ENCODE measurements around the gene RERE. TPM values are rescaled to one million over a fixed set of nuclear protein-coding genes. Genes with fewer than 3 reads are reported as not detected.

The RERE gene
- total RNA-seq, 1 experiment from 2014 or later, result 55.2 TPM

- H4K20me1 ChIP-seq (ENCODE audit: insufficient read depth, low read depth, low read length), result peaks cover 84% of the 10 kb centered on the region
- no peaks in the 10 kb centered on the region for H3K9me2 ChIP-seq (replicated peaks; ENCODE audit: insufficient read depth, low read length)
- H3K27me3 ChIP-seq (ENCODE audit: low read length), result no peaks in the 10 kb centered on the region
- peak overlapping the region; percentile 3; the same call in 1 of the 2 replicates for H3K27ac ChIP-seq (ENCODE audit: low read length)
- H3K4me1 ChIP-seq (ENCODE audit: low read length), result peaks cover 15% of the 10 kb centered on the region
- H3K9me3 ChIP-seq (ENCODE audit: low read length), result no peaks in the 10 kb centered on the region
- no peak overlapping the region for H3K4me2 ChIP-seq (ENCODE audit: low read depth, low read length, poor library complexity, severe bottlenecking)
- H3K4me3 ChIP-seq (ENCODE audit: low read length), result no peak overlapping the region
- peaks cover 49% of the 10 kb centered on the region for H3K36me3 ChIP-seq (ENCODE audit: insufficient read depth, low read length)
- no peak overlapping the region for H3K9ac ChIP-seq (ENCODE audit: low read length)
- H2AFZ ChIP-seq (ENCODE audit: low read length), result no peak overlapping the region
- no peak for DNase-seq
- H3K79me2 ChIP-seq (ENCODE audit: low read length), result peaks cover 95% of the 10 kb centered on the region
Measured at GRCh38 chr1:8378981-8379470, 438.4 kb downstream of the RERE start.

- DNase-seq, result no peak
- Histone ChIP-seq H3K79me2 (ENCODE audit: low read length) (peaks cover 96% of the 10 kb centered on the region), H3K9me2 (replicated peaks; ENCODE audit: insufficient read depth, low read length) (no peaks in the 10 kb centered on the region), H3K9me3 (ENCODE audit: low read length) (no peaks in the 10 kb centered on the region), H4K20me1 (ENCODE audit: insufficient read depth, low read depth, low read length) (peaks cover 87% of the 10 kb centered on the region), H3K27me3 (ENCODE audit: low read length) (no peaks in the 10 kb centered on the region), H3K4me3 (ENCODE audit: low read length) (no peak overlapping the region), H3K9ac (ENCODE audit: low read length) (no peak overlapping the region), H3K4me1 (ENCODE audit: low read length) (peaks cover 11% of the 10 kb centered on the region; the same call in 1 of the 2 replicates), H3K36me3 (ENCODE audit: insufficient read depth, low read length) (peaks cover 53% of the 10 kb centered on the region), H3K27ac (ENCODE audit: low read length) (peak overlapping the region; percentile 15; the same call in 1 of the 2 replicates), H3K4me2 (ENCODE audit: low read depth, low read length, poor library complexity, severe bottlenecking) (no peak overlapping the region), H2AFZ (ENCODE audit: low read length) (no peak overlapping the region)
Measured at GRCh38 chr1:8378178-8378577, 439.3 kb downstream of the RERE start.

- H3K4me2 ChIP-seq (ENCODE audit: low read depth, low read length, poor library complexity, severe bottlenecking), result no peak overlapping the region
- H3K27me3 ChIP-seq (ENCODE audit: low read length), result no peaks in the 10 kb centered on the region
- no peak overlapping the region for H3K4me3 ChIP-seq (ENCODE audit: low read length)
- no peak overlapping the region for H3K9ac ChIP-seq (ENCODE audit: low read length)
- DNase-seq, result no peak
- H2AFZ ChIP-seq (ENCODE audit: low read length), result no peak overlapping the region
- peaks cover 52% of the 10 kb centered on the region for H3K36me3 ChIP-seq (ENCODE audit: insufficient read depth, low read length)
- no peaks in the 10 kb centered on the region for H3K9me3 ChIP-seq (ENCODE audit: low read length)
- H4K20me1 ChIP-seq (ENCODE audit: insufficient read depth, low read depth, low read length), result peaks cover 87% of the 10 kb centered on the region
- peaks cover 96% of the 10 kb centered on the region for H3K79me2 ChIP-seq (ENCODE audit: low read length)
- H3K27ac ChIP-seq (ENCODE audit: low read length), result no peak overlapping the region
- H3K4me1 ChIP-seq (ENCODE audit: low read length), result peaks cover 10% of the 10 kb centered on the region; the same call in 1 of the 2 replicates
- H3K9me2 ChIP-seq (replicated peaks; ENCODE audit: insufficient read depth, low read length), result no peaks in the 10 kb centered on the region
Measured at GRCh38 chr1:8377271-8377981, 440.0 kb downstream of the RERE start.

GRCh38 chr1:8376358-8376840 is 441.0 kb downstream of the RERE start:
- Histone ChIP-seq H3K9me2 (replicated peaks; ENCODE audit: insufficient read depth, low read length) (no peaks in the 10 kb centered on the region), H3K4me1 (ENCODE audit: low read length) (peaks cover 10% of the 10 kb centered on the region; the same call in 1 of the 2 replicates), H3K4me2 (ENCODE audit: low read depth, low read length, poor library complexity, severe bottlenecking) (no peak overlapping the region), H2AFZ (ENCODE audit: low read length) (no peak overlapping the region), H3K27ac (ENCODE audit: low read length) (no peak overlapping the region), H3K27me3 (ENCODE audit: low read length) (no peaks in the 10 kb centered on the region), H3K9ac (ENCODE audit: low read length) (no peak overlapping the region), H3K4me3 (ENCODE audit: low read length) (no peak overlapping the region), H4K20me1 (ENCODE audit: insufficient read depth, low read depth, low read length) (peaks cover 87% of the 10 kb centered on the region), H3K36me3 (ENCODE audit: insufficient read depth, low read length) (peaks cover 49% of the 10 kb centered on the region), H3K9me3 (ENCODE audit: low read length) (no peaks in the 10 kb centered on the region), H3K79me2 (ENCODE audit: low read length) (peaks cover 96% of the 10 kb centered on the region)
- DNase-seq, result no peak

- peaks cover 60% of the 10 kb centered on the region for H3K36me3 ChIP-seq (ENCODE audit: insufficient read depth, low read length)
- H3K79me2 ChIP-seq (ENCODE audit: low read length), result peaks cover 96% of the 10 kb centered on the region
- no peak overlapping the region for H3K9ac ChIP-seq (ENCODE audit: low read length)
- peaks cover 10% of the 10 kb centered on the region; the same call in 1 of the 2 replicates for H3K4me1 ChIP-seq (ENCODE audit: low read length)
- no peak overlapping the region for H2AFZ ChIP-seq (ENCODE audit: low read length)
- peak; percentile 65 for DNase-seq
- H3K27me3 ChIP-seq (ENCODE audit: low read length), result no peaks in the 10 kb centered on the region
- no peak overlapping the region for H3K4me3 ChIP-seq (ENCODE audit: low read length)
- H3K9me2 ChIP-seq (replicated peaks; ENCODE audit: insufficient read depth, low read length), result no peaks in the 10 kb centered on the region
- no peaks in the 10 kb centered on the region for H3K9me3 ChIP-seq (ENCODE audit: low read length)
- H4K20me1 ChIP-seq (ENCODE audit: insufficient read depth, low read depth, low read length), result peaks cover 90% of the 10 kb centered on the region
- H3K4me2 ChIP-seq (ENCODE audit: low read depth, low read length, poor library complexity, severe bottlenecking), result no peak overlapping the region
- H3K27ac ChIP-seq (ENCODE audit: low read length), result no peak overlapping the region
Measured at GRCh38 chr1:8374812-8375211, 442.6 kb downstream of the RERE start.

GRCh38 chr1:8374356-8374755 is 443.1 kb downstream of the RERE start:
- Histone ChIP-seq H3K9me2 (replicated peaks; ENCODE audit: insufficient read depth, low read length) (no peaks in the 10 kb centered on the region), H3K4me1 (ENCODE audit: low read length) (peaks cover 10% of the 10 kb centered on the region; the same call in 1 of the 2 replicates), H3K9me3 (ENCODE audit: low read length) (no peaks in the 10 kb centered on the region), H3K27me3 (ENCODE audit: low read length) (no peaks in the 10 kb centered on the region), H3K36me3 (ENCODE audit: insufficient read depth, low read length) (peaks cover 60% of the 10 kb centered on the region), H3K9ac (ENCODE audit: low read length) (no peak overlapping the region), H3K79me2 (ENCODE audit: low read length) (peaks cover 92% of the 10 kb centered on the region), H3K27ac (ENCODE audit: low read length) (no peak overlapping the region), H3K4me3 (ENCODE audit: low read length) (no peak overlapping the region), H4K20me1 (ENCODE audit: insufficient read depth, low read depth, low read length) (peaks cover 88% of the 10 kb centered on the region), H2AFZ (ENCODE audit: low read length) (no peak overlapping the region), H3K4me2 (ENCODE audit: low read depth, low read length, poor library complexity, severe bottlenecking) (no peak overlapping the region)
- DNase-seq, result no peak

- no peak overlapping the region for H3K27ac ChIP-seq (ENCODE audit: low read length)
Measured at GRCh38 chr1:8373581-8374241, 443.7 kb downstream of the RERE start.

GRCh38 chr1:8373125-8373524 is 444.3 kb downstream of the RERE start:
- H3K27ac ChIP-seq (ENCODE audit: low read length), result no peak overlapping the region
- H3K79me2 ChIP-seq (ENCODE audit: low read length), result peaks cover 90% of the 10 kb centered on the region
- peaks cover 64% of the 10 kb centered on the region for H3K36me3 ChIP-seq (ENCODE audit: insufficient read depth, low read length)
- no peaks in the 10 kb centered on the region for H3K27me3 ChIP-seq (ENCODE audit: low read length)
- H3K4me3 ChIP-seq (ENCODE audit: low read length), result no peak overlapping the region
- H3K9me3 ChIP-seq (ENCODE audit: low read length), result no peaks in the 10 kb centered on the region
- no peak overlapping the region for H3K9ac ChIP-seq (ENCODE audit: low read length)
- no peak overlapping the region for H2AFZ ChIP-seq (ENCODE audit: low read length)
- peaks cover 87% of the 10 kb centered on the region for H4K20me1 ChIP-seq (ENCODE audit: insufficient read depth, low read depth, low read length)
- no peak for DNase-seq
- no peaks in the 10 kb centered on the region for H3K9me2 ChIP-seq (replicated peaks; ENCODE audit: insufficient read depth, low read length)
- H3K4me1 ChIP-seq (ENCODE audit: low read length), result peaks cover 10% of the 10 kb centered on the region; the same call in 1 of the 2 replicates
- H3K4me2 ChIP-seq (ENCODE audit: low read depth, low read length, poor library complexity, severe bottlenecking), result no peak overlapping the region

More at GRCh38 chr1:8373581-8374241, 443.7 kb downstream of the RERE start:
- H3K9me3 ChIP-seq (ENCODE audit: low read length), result no peaks in the 10 kb centered on the region
- peaks cover 89% of the 10 kb centered on the region for H4K20me1 ChIP-seq (ENCODE audit: insufficient read depth, low read depth, low read length)
- peaks cover 64% of the 10 kb centered on the region for H3K36me3 ChIP-seq (ENCODE audit: insufficient read depth, low read length)
- no peak overlapping the region for H3K4me3 ChIP-seq (ENCODE audit: low read length)
- H3K79me2 ChIP-seq (ENCODE audit: low read length), result peaks cover 91% of the 10 kb centered on the region
- DNase-seq, result no peak
- peaks cover 10% of the 10 kb centered on the region; the same call in 1 of the 2 replicates for H3K4me1 ChIP-seq (ENCODE audit: low read length)
- no peak overlapping the region for H3K4me2 ChIP-seq (ENCODE audit: low read depth, low read length, poor library complexity, severe bottlenecking)
- H3K9me2 ChIP-seq (replicated peaks; ENCODE audit: insufficient read depth, low read length), result no peaks in the 10 kb centered on the region
- no peaks in the 10 kb centered on the region for H3K27me3 ChIP-seq (ENCODE audit: low read length)
- no peak overlapping the region for H3K9ac ChIP-seq (ENCODE audit: low read length)
- no peak overlapping the region for H2AFZ ChIP-seq (ENCODE audit: low read length)

All from Karpas-422 (cell line).